GM23338 (cell line): Measurements from ENCODE around the gene CPLX1. TPM values are rescaled to one million over a fixed set of nuclear protein-coding genes. Genes with fewer than 3 reads are reported as not detected.

ENCODE experiments used
- ATAC-seq: fragments of 200-7000 bp; cut with Tn5 transposase; 3 replicates; pipeline ENCODE4 v1.9.1; 2020
- DNase-seq: peaks from one replicate; pipeline ENCODE4 v3.0.0-alpha.2; 2015; ENCODE audit warnings: low spot score
- H2AFZ ChIP-seq: fragments of 200-600 bp; sonication (generic); 2 replicates; pipeline ENCODE4 v1.8.0; 2016; ENCODE audit warnings: antibody characterized with exemption, mild to moderate bottlenecking, moderate library complexity
- H3F3A ChIP-seq: fragments of 200-600 bp; sonication (generic); replicated peaks from 2 replicates; pipeline ENCODE4 v1.8.0; 2017; ENCODE audit warnings: antibody characterized with exemption, mixed run types, low read depth
- H3K27ac ChIP-seq: fragments of 200-600 bp; sonication (generic); 2 replicates; pipeline ENCODE4 v1.6.1; 2016; ENCODE audit warnings: low read depth
- H3K27me3 ChIP-seq: fragments of 200-600 bp; sonication (generic); 2 replicates; pipeline ENCODE4 v1.8.0; 2016; ENCODE audit warnings: mild to moderate bottlenecking, mixed run types, moderate library complexity; ENCODE audit not compliant: insufficient read depth
- H3K36me3 ChIP-seq: fragments of 200-600 bp; sonication (generic); 2 replicates; pipeline ENCODE4 v1.8.0; 2016; ENCODE audit warnings: mild to moderate bottlenecking; ENCODE audit not compliant: insufficient read depth
- H3K4me1 ChIP-seq: fragments of 200-600 bp; sonication (generic); 2 replicates; pipeline ENCODE4 v1.8.0; 2016; ENCODE audit warnings: mild to moderate bottlenecking, moderate library complexity; ENCODE audit not compliant: insufficient read depth
- H3K4me2 ChIP-seq: fragments of 200-600 bp; sonication (generic); 2 replicates; pipeline ENCODE4 v1.7.1; 2017; ENCODE audit warnings: mixed run types
- H3K4me3 ChIP-seq: fragments of 200-600 bp; sonication (generic); 2 replicates; pipeline ENCODE4 v1.6.1; 2016; ENCODE audit warnings: mixed run types
- H3K79me2 ChIP-seq: fragments of 200-600 bp; sonication (generic); replicated peaks from 2 replicates; pipeline ENCODE4 v1.8.0; 2017; ENCODE audit warnings: mild to moderate bottlenecking; ENCODE audit not compliant: insufficient read depth
- H3K9me2 ChIP-seq: fragments of 200-600 bp; sonication (generic); 2 replicates; pipeline ENCODE4 v1.8.0; 2017; ENCODE audit not compliant: insufficient read depth
- H4K20me1 ChIP-seq: fragments of 200-600 bp; sonication (generic); replicated peaks from 2 replicates; pipeline ENCODE4 v1.8.0; 2017; ENCODE audit warnings: mild to moderate bottlenecking; ENCODE audit not compliant: insufficient read depth
- H3K27ac Mint-ChIP-seq: 2 replicates; pipeline ENCODE4 v1.8.0; 2020; ENCODE audit warnings: inconsistent platforms, mild to moderate bottlenecking, moderate library complexity, mixed read lengths
- H3K27me3 Mint-ChIP-seq: 3 replicates; pipeline ENCODE4 v1.8.0; 2022; ENCODE audit warnings: low read depth, mild to moderate bottlenecking, moderate library complexity, mixed read lengths, inconsistent platforms; ENCODE audit not compliant: insufficient read depth, poor library complexity
- H3K36me3 Mint-ChIP-seq: 3 replicates; pipeline ENCODE4 v1.8.0; 2021; ENCODE audit warnings: low read depth, mild to moderate bottlenecking, inconsistent platforms, moderate library complexity, mixed read lengths
- H3K4me1 Mint-ChIP-seq: 3 replicates; pipeline ENCODE4 v1.8.0; 2020; ENCODE audit warnings: mild to moderate bottlenecking, inconsistent platforms, mixed read lengths
- H3K4me3 Mint-ChIP-seq: 3 replicates; pipeline ENCODE4 v1.8.0; 2021; ENCODE audit warnings: moderate library complexity, mild to moderate bottlenecking, inconsistent platforms, mixed read lengths
- H3K9me3 Mint-ChIP-seq: 3 replicates; pipeline ENCODE4 v1.8.0; 2020; ENCODE audit warnings: moderate library complexity, mild to moderate bottlenecking, inconsistent platforms, mixed read lengths
- CREB1 ChIP-seq: fragments of 250-450 bp; sonication (Bioruptor Pico); IDR thresholded peaks from 2 replicates; pipeline ENCODE4 v1.5.0; 2020; ENCODE audit warnings: low read depth, mild to moderate bottlenecking, moderate library complexity
- EZH2 ChIP-seq: fragments of 200-600 bp; sonication (generic); IDR thresholded peaks from one replicate; pipeline ENCODE4 v1.8.0; 2017; ENCODE audit warnings: antibody characterized with exemption, mild to moderate bottlenecking, low read depth; ENCODE audit not compliant: unreplicated experiment
- EZH2phosphoT487 ChIP-seq: fragments of 200-600 bp; sonication (generic); IDR thresholded peaks from one replicate; pipeline ENCODE4 v1.8.1; 2018; ENCODE audit warnings: antibody characterized with exemption; ENCODE audit not compliant: unreplicated experiment
- JUNB ChIP-seq: IDR thresholded peaks from one replicate; pipeline ENCODE4 v1.6.1; 2016; ENCODE audit warnings: antibody characterized with exemption; ENCODE audit not compliant: unreplicated experiment
- NANOG ChIP-seq: IDR thresholded peaks from 2 replicates; pipeline ENCODE4 v1.6.1; 2016; ENCODE audit warnings: antibody characterized with exemption, borderline replicate concordance
- POLR2AphosphoS5 ChIP-seq: IDR thresholded peaks from 2 replicates; pipeline ENCODE4 v1.6.1; 2016; ENCODE audit warnings: antibody characterized with exemption, low read depth
- STAT1 ChIP-seq: IDR thresholded peaks from one replicate; pipeline ENCODE4 v1.6.1; 2016; ENCODE audit warnings: antibody characterized with exemption; ENCODE audit not compliant: unreplicated experiment
- ZNF114 ChIP-seq: fragments of 250-450 bp; sonication (Bioruptor Pico); IDR thresholded peaks from 2 replicates; pipeline ENCODE4 v1.5.0; 2020; ENCODE audit warnings: mild to moderate bottlenecking, moderate library complexity
- ZNF331 ChIP-seq: fragments of 250-450 bp; sonication (Bioruptor Pico); IDR thresholded peaks from 2 replicates; pipeline ENCODE4 v1.5.0; 2020; ENCODE audit warnings: low read depth, mild to moderate bottlenecking, moderate library complexity
- polyA plus RNA-seq: library from polyadenylated mRNA; unstranded; fragments of >200 nt; fragmentation: Nextera tagmentation; extraction: Ambion mirVana; gene quantifications from 2 replicates; pipeline ENCODE4 v1.2.1, GENCODE V29; 2016
- total RNA-seq: library from RNA; depleted of rRNA; stranded (reverse); fragments of >200 nt; shearing (Covaris generic); gene quantifications from 2 replicates; pipeline ENCODE4 v1.2.3, GENCODE V29; 2014
- TF ChIP-seq, protein P1 (sequence below): IDR thresholded peaks from 2 replicates; pipeline ENCODE4 v1.6.1; 2016; ENCODE audit warnings: antibody characterized with exemption
- TF ChIP-seq, protein P2 (sequence below): fragments of 250-450 bp; sonication (Bioruptor Pico); IDR thresholded peaks from 2 replicates; pipeline ENCODE4 v1.5.0; 2020; ENCODE audit warnings: mild to moderate bottlenecking, moderate library complexity
- TF ChIP-seq, protein P3 (sequence below): IDR thresholded peaks from one replicate; pipeline ENCODE4 v1.6.1; 2018; ENCODE audit warnings: antibody characterized with exemption; ENCODE audit not compliant: unreplicated experiment
- TF ChIP-seq, protein P4 (sequence below), 2 experiments: fragments of 200-600 bp in 1 of 2; sonication (generic) in 1 of 2; conservative IDR thresholded peaks; 2 replicates each; pipeline versions ENCODE4 v1.5.1 to v1.6.1; 2016 to 2017; ENCODE audit warnings: antibody characterized with exemption in 2 of 2, low read depth in 2 of 2, mild to moderate bottlenecking in 2 of 2, moderate library complexity in 1 of 2

CPLX1 gene
- total and polyA plus RNA-seq, 2 experiments from 2014 or later = 0.86 to 0.97 TPM

DNA sequence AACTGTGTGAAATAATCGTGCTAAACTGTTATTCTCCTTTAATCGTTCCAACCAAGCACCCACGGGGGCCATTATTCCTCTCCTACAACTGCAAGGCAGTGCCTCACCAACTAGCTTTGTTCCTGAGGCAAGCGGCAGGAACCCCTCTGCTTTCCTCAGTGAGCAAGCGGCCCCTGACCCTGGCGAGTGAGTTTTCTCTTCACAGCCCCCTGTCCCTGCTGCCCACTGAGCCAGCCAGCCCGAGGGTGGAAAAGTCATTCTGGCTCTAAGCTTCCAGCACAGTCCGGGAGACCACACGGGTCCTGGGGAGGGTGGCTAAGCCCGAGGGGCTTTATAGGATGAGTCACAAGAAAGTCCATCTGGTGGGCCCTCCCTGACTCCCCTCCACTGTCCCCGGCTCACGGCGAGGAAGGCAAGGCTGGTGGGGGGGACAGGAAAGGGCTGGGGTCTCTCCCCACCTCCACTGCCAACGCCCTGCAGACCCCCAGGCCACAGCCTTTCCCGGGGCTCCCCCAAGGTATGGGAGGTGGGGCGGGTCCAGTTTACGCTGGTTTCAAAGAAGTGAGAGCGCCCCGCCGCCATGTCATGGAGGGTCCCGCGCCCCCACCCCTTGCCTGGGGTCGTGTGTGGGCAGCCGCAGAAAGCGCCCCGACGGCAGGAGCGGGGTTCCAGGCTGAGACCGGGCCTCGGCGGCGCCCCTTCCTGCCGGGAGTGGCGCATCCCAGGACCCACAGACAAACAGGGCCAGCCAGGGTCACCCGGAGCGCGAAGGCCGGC lies 45.0 kb downstream of the CPLX1 start:
- H3K9me2 ChIP-seq = no peaks in the 10 kb centered on the region
- peak overlapping the region; percentile 94; the same call in 1 of the 2 replicates for H3K27ac ChIP-seq
- H2AFZ ChIP-seq = no peak overlapping the region
- peak overlapping the region; percentile 97 for H3K4me3 ChIP-seq
- ATAC-seq = no peak; the same call in 2 of the 3 replicates
- H3K27me3 ChIP-seq = peaks cover 31% of the 10 kb centered on the region
- TF ChIP-seq JUNB (no peak), ZNF114 (CRISPR knock-in tag) (no peak), EZH2 (no peak), NANOG (no peak), EZH2phosphoT487 (no peak), POLR2AphosphoS5 (no peak), ZNF331 (CRISPR knock-in tag) (no peak), CREB1 (CRISPR knock-in tag) (no peak), STAT1 (no peak)
- TF ChIP-seq, protein P1, sequence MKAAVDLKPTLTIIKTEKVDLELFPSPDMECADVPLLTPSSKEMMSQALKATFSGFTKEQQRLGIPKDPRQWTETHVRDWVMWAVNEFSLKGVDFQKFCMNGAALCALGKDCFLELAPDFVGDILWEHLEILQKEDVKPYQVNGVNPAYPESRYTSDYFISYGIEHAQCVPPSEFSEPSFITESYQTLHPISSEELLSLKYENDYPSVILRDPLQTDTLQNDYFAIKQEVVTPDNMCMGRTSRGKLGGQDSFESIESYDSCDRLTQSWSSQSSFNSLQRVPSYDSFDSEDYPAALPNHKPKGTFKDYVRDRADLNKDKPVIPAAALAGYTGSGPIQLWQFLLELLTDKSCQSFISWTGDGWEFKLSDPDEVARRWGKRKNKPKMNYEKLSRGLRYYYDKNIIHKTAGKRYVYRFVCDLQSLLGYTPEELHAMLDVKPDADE = no peak
- TF ChIP-seq, protein P2, sequence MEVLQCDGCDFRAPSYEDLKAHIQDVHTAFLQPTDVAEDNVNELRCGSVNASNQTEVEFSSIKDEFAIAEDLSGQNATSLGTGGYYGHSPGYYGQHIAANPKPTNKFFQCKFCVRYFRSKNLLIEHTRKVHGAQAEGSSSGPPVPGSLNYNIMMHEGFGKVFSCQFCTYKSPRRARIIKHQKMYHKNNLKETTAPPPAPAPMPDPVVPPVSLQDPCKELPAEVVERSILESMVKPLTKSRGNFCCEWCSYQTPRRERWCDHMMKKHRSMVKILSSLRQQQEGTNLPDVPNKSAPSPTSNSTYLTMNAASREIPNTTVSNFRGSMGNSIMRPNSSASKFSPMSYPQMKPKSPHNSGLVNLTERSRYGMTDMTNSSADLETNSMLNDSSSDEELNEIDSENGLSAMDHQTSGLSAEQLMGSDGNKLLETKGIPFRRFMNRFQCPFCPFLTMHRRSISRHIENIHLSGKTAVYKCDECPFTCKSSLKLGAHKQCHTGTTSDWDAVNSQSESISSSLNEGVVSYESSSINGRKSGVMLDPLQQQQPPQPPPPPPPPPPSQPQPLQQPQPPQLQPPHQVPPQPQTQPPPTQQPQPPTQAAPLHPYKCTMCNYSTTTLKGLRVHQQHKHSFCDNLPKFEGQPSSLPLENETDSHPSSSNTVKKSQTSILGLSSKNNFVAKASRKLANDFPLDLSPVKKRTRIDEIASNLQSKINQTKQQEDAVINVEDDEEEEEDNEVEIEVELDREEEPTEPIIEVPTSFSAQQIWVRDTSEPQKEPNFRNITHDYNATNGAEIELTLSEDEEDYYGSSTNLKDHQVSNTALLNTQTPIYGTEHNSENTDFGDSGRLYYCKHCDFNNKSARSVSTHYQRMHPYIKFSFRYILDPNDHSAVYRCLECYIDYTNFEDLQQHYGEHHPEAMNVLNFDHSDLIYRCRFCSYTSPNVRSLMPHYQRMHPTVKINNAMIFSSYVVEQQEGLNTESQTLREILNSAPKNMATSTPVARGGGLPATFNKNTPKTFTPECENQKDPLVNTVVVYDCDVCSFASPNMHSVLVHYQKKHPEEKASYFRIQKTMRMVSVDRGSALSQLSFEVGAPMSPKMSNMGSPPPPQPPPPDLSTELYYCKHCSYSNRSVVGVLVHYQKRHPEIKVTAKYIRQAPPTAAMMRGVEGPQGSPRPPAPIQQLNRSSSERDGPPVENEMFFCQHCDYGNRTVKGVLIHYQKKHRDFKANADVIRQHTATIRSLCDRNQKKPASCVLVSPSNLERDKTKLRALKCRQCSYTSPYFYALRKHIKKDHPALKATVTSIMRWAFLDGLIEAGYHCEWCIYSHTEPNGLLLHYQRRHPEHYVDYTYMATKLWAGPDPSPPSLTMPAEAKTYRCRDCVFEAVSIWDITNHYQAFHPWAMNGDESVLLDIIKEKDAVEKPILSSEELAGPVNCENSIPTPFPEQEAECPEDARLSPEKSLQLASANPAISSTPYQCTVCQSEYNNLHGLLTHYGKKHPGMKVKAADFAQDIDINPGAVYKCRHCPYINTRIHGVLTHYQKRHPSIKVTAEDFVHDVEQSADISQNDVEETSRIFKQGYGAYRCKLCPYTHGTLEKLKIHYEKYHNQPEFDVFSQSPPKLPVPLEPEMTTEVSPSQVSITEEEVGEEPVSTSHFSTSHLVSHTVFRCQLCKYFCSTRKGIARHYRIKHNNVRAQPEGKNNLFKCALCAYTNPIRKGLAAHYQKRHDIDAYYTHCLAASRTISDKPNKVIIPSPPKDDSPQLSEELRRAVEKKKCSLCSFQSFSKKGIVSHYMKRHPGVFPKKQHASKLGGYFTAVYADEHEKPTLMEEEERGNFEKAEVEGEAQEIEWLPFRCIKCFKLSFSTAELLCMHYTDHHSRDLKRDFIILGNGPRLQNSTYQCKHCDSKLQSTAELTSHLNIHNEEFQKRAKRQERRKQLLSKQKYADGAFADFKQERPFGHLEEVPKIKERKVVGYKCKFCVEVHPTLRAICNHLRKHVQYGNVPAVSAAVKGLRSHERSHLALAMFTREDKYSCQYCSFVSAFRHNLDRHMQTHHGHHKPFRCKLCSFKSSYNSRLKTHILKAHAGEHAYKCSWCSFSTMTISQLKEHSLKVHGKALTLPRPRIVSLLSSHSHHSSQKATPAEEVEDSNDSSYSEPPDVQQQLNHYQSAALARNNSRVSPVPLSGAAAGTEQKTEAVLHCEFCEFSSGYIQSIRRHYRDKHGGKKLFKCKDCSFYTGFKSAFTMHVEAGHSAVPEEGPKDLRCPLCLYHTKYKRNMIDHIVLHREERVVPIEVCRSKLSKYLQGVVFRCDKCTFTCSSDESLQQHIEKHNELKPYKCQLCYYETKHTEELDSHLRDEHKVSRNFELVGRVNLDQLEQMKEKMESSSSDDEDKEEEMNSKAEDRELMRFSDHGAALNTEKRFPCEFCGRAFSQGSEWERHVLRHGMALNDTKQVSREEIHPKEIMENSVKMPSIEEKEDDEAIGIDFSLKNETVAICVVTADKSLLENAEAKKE (CRISPR knock-in tag) = no peak
- TF ChIP-seq, protein P3, sequence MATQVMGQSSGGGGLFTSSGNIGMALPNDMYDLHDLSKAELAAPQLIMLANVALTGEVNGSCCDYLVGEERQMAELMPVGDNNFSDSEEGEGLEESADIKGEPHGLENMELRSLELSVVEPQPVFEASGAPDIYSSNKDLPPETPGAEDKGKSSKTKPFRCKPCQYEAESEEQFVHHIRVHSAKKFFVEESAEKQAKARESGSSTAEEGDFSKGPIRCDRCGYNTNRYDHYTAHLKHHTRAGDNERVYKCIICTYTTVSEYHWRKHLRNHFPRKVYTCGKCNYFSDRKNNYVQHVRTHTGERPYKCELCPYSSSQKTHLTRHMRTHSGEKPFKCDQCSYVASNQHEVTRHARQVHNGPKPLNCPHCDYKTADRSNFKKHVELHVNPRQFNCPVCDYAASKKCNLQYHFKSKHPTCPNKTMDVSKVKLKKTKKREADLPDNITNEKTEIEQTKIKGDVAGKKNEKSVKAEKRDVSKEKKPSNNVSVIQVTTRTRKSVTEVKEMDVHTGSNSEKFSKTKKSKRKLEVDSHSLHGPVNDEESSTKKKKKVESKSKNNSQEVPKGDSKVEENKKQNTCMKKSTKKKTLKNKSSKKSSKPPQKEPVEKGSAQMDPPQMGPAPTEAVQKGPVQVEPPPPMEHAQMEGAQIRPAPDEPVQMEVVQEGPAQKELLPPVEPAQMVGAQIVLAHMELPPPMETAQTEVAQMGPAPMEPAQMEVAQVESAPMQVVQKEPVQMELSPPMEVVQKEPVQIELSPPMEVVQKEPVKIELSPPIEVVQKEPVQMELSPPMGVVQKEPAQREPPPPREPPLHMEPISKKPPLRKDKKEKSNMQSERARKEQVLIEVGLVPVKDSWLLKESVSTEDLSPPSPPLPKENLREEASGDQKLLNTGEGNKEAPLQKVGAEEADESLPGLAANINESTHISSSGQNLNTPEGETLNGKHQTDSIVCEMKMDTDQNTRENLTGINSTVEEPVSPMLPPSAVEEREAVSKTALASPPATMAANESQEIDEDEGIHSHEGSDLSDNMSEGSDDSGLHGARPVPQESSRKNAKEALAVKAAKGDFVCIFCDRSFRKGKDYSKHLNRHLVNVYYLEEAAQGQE = no peak
- TF ChIP-seq, protein P4, sequence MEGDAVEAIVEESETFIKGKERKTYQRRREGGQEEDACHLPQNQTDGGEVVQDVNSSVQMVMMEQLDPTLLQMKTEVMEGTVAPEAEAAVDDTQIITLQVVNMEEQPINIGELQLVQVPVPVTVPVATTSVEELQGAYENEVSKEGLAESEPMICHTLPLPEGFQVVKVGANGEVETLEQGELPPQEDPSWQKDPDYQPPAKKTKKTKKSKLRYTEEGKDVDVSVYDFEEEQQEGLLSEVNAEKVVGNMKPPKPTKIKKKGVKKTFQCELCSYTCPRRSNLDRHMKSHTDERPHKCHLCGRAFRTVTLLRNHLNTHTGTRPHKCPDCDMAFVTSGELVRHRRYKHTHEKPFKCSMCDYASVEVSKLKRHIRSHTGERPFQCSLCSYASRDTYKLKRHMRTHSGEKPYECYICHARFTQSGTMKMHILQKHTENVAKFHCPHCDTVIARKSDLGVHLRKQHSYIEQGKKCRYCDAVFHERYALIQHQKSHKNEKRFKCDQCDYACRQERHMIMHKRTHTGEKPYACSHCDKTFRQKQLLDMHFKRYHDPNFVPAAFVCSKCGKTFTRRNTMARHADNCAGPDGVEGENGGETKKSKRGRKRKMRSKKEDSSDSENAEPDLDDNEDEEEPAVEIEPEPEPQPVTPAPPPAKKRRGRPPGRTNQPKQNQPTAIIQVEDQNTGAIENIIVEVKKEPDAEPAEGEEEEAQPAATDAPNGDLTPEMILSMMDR (conservative IDR thresholded peaks at IDR 0.05; ENCODE audit: low read depth in 2 of 2) = no peak
- DNase-seq = no peak
- Mint-ChIP-seq H3K27ac (no peak overlapping the region; the same call in 1 of the 2 replicates), H3K4me1 (peaks cover 29% of the 10 kb centered on the region), H3K4me3 (peak overlapping the region; percentile 85), H3K36me3 (peaks cover 47% of the 10 kb centered on the region), H3K27me3 (peaks cover 51% of the 10 kb centered on the region), H3K9me3 (no peaks in the 10 kb centered on the region)
- H3K79me2 ChIP-seq = peaks cover 56% of the 10 kb centered on the region
- H3K4me1 ChIP-seq = peaks cover 32% of the 10 kb centered on the region; the same call in 1 of the 2 replicates
- H3K4me2 ChIP-seq = peak overlapping the region; percentile 99
- peaks cover 42% of the 10 kb centered on the region for H4K20me1 ChIP-seq
- H3F3A ChIP-seq = peaks cover 27% of the 10 kb centered on the region
- peaks cover 30% of the 10 kb centered on the region for H3K36me3 ChIP-seq
